Lower leg skin (tissue), 4 donors: ENCODE measurements around the gene SNCB. TPM values are rescaled to one million over a fixed set of nuclear protein-coding genes. Genes with fewer than 3 reads are reported as not detected.

Source experiments
- DNase-seq, 2 donors: peaks; one replicate each; pipeline ENCODE4 v3.0.0-alpha.2; 2019; ENCODE audit warnings: low spot score in 2 of 2
- H3K4me3 ChIP-seq: fragments of 200-600 bp; sonication (generic); 2 replicates; pipeline ENCODE4 v1.5.1; 2017; ENCODE audit warnings: mild to moderate bottlenecking, low read depth; ENCODE audit not compliant: poor library complexity, severe bottlenecking
- CTCF ChIP-seq, 3 donors: fragments of 450-650 bp; IDR thresholded peaks; one replicate each; pipeline ENCODE4 v1.5.1; 2016; ENCODE audit warnings: antibody characterized with exemption in 3 of 3, mild to moderate bottlenecking in 3 of 3, moderate library complexity in 2 of 3
- POLR2A ChIP-seq, 2 donors: fragments of 450-650 bp; IDR thresholded peaks; one replicate each; pipeline ENCODE4 v1.6.1; 2016 to 2017; ENCODE audit warnings: antibody characterized with exemption in 2 of 2, mild to moderate bottlenecking in 1 of 2, moderate library complexity in 1 of 2
- WGBS, 2 donors: methylation state at CpG; one replicate each; pipeline ENCODE4 v1.1.5; 2018; 5-methylcytosine and 5-hydroxymethylcytosine counted together
- intact Hi-C: fragments of 100-400 bp; cut with DNase I; formaldehyde crosslinking; loops from one replicate; pipeline ENCODE4 v1.15.0; 2023; ENCODE audit warnings: low total_unique reads
- total RNA-seq, 4 donors: library from RNA; depleted of rRNA; stranded (reverse); fragments of >200 nt; gene quantifications; one replicate each; pipeline ENCODE4 v1.1.0, GENCODE V29; 2016

SNCB gene
- total RNA-seq, 4 donors from 2014 or later, result not detected

- no peak overlapping the region for H3K4me3 ChIP-seq
- DNase-seq, result no peak
- WGBS, 2 donors, result 5 to 10% methylated on average over 32 of the region's 32 CpGs
- intact Hi-C loops, result no loop called here
- TF ChIP-seq CTCF (IDR thresholded peaks at IDR 0.05) (no peak), POLR2A (IDR thresholded peaks at IDR 0.05) (no peak)
Observed at GRCh38 chr5:176620333-176620981, 9.9 kb downstream of the SNCB start.

- no peak overlapping the region for H3K4me3 ChIP-seq
- WGBS, 2 donors, result 5 to 11% methylated on average over 35 of the region's 59 CpGs
Observed at GRCh38 chr5:176619569-176620332, 10.6 kb downstream of the SNCB start.

GRCh38 chr5:176619203-176619568 is 11.1 kb downstream of the SNCB start:
- no peak overlapping the region for H3K4me3 ChIP-seq
- TF ChIP-seq CTCF (IDR thresholded peaks at IDR 0.05), result no peak
- no peak for TF ChIP-seq POLR2A (IDR thresholded peaks at IDR 0.05)
- no peak for DNase-seq
- WGBS, 2 donors, result 4 to 6% methylated on average over 29 to 31 of the region's 31 CpGs
- intact Hi-C loops, result no loop called here

More at GRCh38 chr5:176619569-176620332, 10.6 kb downstream of the SNCB start:
- DNase-seq, result no peak
- intact Hi-C loops, result no loop called here
- TF ChIP-seq POLR2A (IDR thresholded peaks at IDR 0.05), result no peak
- TF ChIP-seq CTCF (IDR thresholded peaks at IDR 0.05), result no peak

GRCh38 chr5:176618783-176619182 is 11.6 kb downstream of the SNCB start:
- no peak for TF ChIP-seq POLR2A (IDR thresholded peaks at IDR 0.05)
- no peak for TF ChIP-seq CTCF (IDR thresholded peaks at IDR 0.05)
- no peak for DNase-seq
- no peak overlapping the region for H3K4me3 ChIP-seq
- intact Hi-C loops, result no loop called here
- 26 to 36% methylated on average over 16 to 19 of the region's 19 CpGs for WGBS, 2 donors

- no peak for DNase-seq
- H3K4me3 ChIP-seq, result no peak overlapping the region
- intact Hi-C loops, result no loop called here
- WGBS, 2 donors, result 69 to 80% methylated on average over 7 of the region's 7 CpGs
- TF ChIP-seq POLR2A (IDR thresholded peaks at IDR 0.05) (no peak), CTCF (IDR thresholded peaks at IDR 0.05) (no peak)
Observed at GRCh38 chr5:176616511-176616910, 13.8 kb downstream of the SNCB start.
